ENCODE results near the gene SYT14. TPM values are rescaled to one million over a fixed set of nuclear protein-coding genes. Genes with fewer than 3 reads are reported as not detected.

SYT14 gene
- total RNA-seq, 1 donor from 2014 or later, result 0.16 TPM

GRCh38 chr1:210200124-210200736 lies 262.2 kb downstream of the SYT14 start:
- H3K27ac Mint-ChIP-seq (ENCODE audit: unreplicated experiment), result no peak overlapping the region

GRCh38 chr1:210201681-210202080 lies 263.7 kb downstream of the SYT14 start:
- no peaks in the 10 kb centered on the region for H3K27me3 Mint-ChIP-seq (ENCODE audit: unreplicated experiment)
- H3K4me1 Mint-ChIP-seq (ENCODE audit: unreplicated experiment), result peaks cover 2% of the 10 kb centered on the region
- H3K4me3 Mint-ChIP-seq (ENCODE audit: unreplicated experiment), result no peak overlapping the region
- H3K27ac Mint-ChIP-seq (ENCODE audit: unreplicated experiment), result no peak overlapping the region
- TF ChIP-seq CTCF (IDR thresholded peaks at IDR 0.05), result no peak
- no peak for DNase-seq (ENCODE audit: extremely low spot score, unreplicated experiment)
- H3K9me3 Mint-ChIP-seq (ENCODE audit: unreplicated experiment), result peaks cover 2% of the 10 kb centered on the region
- no peaks in the 10 kb centered on the region for H3K36me3 Mint-ChIP-seq (ENCODE audit: unreplicated experiment)

More at GRCh38 chr1:210200124-210200736, 262.2 kb downstream of the SYT14 start:
- Mint-ChIP-seq H3K4me1 (ENCODE audit: unreplicated experiment) (no peaks in the 10 kb centered on the region), H3K9me3 (ENCODE audit: unreplicated experiment) (peaks cover 5% of the 10 kb centered on the region), H3K4me3 (ENCODE audit: unreplicated experiment) (no peak overlapping the region), H3K36me3 (ENCODE audit: unreplicated experiment) (peaks cover 3% of the 10 kb centered on the region), H3K27me3 (ENCODE audit: unreplicated experiment) (no peaks in the 10 kb centered on the region)
- DNase-seq (ENCODE audit: extremely low spot score, unreplicated experiment), result no peak
- TF ChIP-seq CTCF (IDR thresholded peaks at IDR 0.05), result peak; percentile 41

- no peak overlapping the region for H3K4me3 Mint-ChIP-seq (ENCODE audit: unreplicated experiment)
- DNase-seq (ENCODE audit: extremely low spot score, unreplicated experiment), result no peak
- TF ChIP-seq CTCF (IDR thresholded peaks at IDR 0.05), result no peak
- H3K9me3 Mint-ChIP-seq (ENCODE audit: unreplicated experiment), result no peaks in the 10 kb centered on the region
- H3K27ac Mint-ChIP-seq (ENCODE audit: unreplicated experiment), result no peak overlapping the region
- H3K27me3 Mint-ChIP-seq (ENCODE audit: unreplicated experiment), result no peaks in the 10 kb centered on the region
- peaks cover 7% of the 10 kb centered on the region for H3K4me1 Mint-ChIP-seq (ENCODE audit: unreplicated experiment)
- H3K36me3 Mint-ChIP-seq (ENCODE audit: unreplicated experiment), result no peaks in the 10 kb centered on the region
Measured at GRCh38 chr1:210207597-210208450, 269.8 kb downstream of the SYT14 start.

- Mint-ChIP-seq H3K27ac (ENCODE audit: unreplicated experiment) (no peak overlapping the region), H3K4me3 (ENCODE audit: unreplicated experiment) (no peak overlapping the region), H3K4me1 (ENCODE audit: unreplicated experiment) (peaks cover 10% of the 10 kb centered on the region), H3K36me3 (ENCODE audit: unreplicated experiment) (no peaks in the 10 kb centered on the region), H3K9me3 (ENCODE audit: unreplicated experiment) (no peaks in the 10 kb centered on the region), H3K27me3 (ENCODE audit: unreplicated experiment) (no peaks in the 10 kb centered on the region)
- no peak for TF ChIP-seq CTCF (IDR thresholded peaks at IDR 0.05)
- DNase-seq (ENCODE audit: extremely low spot score, unreplicated experiment), result no peak
Measured at GRCh38 chr1:210213335-210213734, 275.3 kb downstream of the SYT14 start.

Data from osteocyte (in vitro differentiated cells).